GM19438 (cell line): ENCODE data around the gene TFEB.

Source experiments
- ATAC-seq: cut with Tn5 transposase; IDR thresholded peaks from one replicate; pipeline ENCODE4 v1.9.1; 2021; ENCODE audit warnings: low read depth; ENCODE audit not compliant: unreplicated experiment

The TFEB gene

GRCh38 chr6:41656002-41656691 lies 79.3 kb downstream of the TFEB start:
- ATAC-seq: no peak

GRCh38 chr6:41655646-41656001 lies 79.8 kb downstream of the TFEB start:
- ATAC-seq: no peak

- ATAC-seq: no peak
Measured at GRCh38 chr6:41655176-41655575, 80.2 kb downstream of the TFEB start.

- ATAC-seq: no peak
Measured at GRCh38 chr6:41654698-41655151, 80.7 kb downstream of the TFEB start.

GRCh38 chr6:41654151-41654697 lies 81.2 kb downstream of the TFEB start:
- ATAC-seq: no peak

- no peak for ATAC-seq
Measured at GRCh38 chr6:41653691-41654090, 81.7 kb downstream of the TFEB start.

- ATAC-seq: no peak
Measured at GRCh38 chr6:41652866-41653652, 82.3 kb downstream of the TFEB start.

GRCh38 chr6:41651962-41652657 lies 83.3 kb downstream of the TFEB start:
- no peak for ATAC-seq

- no peak for ATAC-seq
Measured at GRCh38 chr6:41651246-41651961, 84.0 kb downstream of the TFEB start.

- no peak for ATAC-seq
Measured at GRCh38 chr6:41650120-41650519, 85.3 kb downstream of the TFEB start.

- ATAC-seq: no peak
Measured at GRCh38 chr6:41649596-41649995, 85.8 kb downstream of the TFEB start.

- ATAC-seq: no peak
Measured at GRCh38 chr6:41648921-41649320, 86.5 kb downstream of the TFEB start.

GRCh38 chr6:41648070-41648585 lies 87.3 kb downstream of the TFEB start:
- ATAC-seq: no peak

GRCh38 chr6:41647061-41647511 lies 88.3 kb downstream of the TFEB start:
- no peak for ATAC-seq

GRCh38 chr6:41646026-41646795 lies 89.2 kb downstream of the TFEB start:
- ATAC-seq: no peak

- no peak for ATAC-seq
Measured at GRCh38 chr6:41645007-41645618, 90.3 kb downstream of the TFEB start.

GRCh38 chr6:41644297-41644879 lies 91.0 kb downstream of the TFEB start:
- ATAC-seq: no peak

- ATAC-seq: no peak
Measured at GRCh38 chr6:41643899-41644269, 91.5 kb downstream of the TFEB start.
